DOHH2 (cell line): ENCODE data around the gene HLA-F.

ENCODE experiments used
- H3F3A ChIP-seq: fragments of 200-600 bp; sonication (generic), shearing (Covaris generic); 2 replicates; pipeline ENCODE4 v1.6.0; 2016; ENCODE audit warnings: antibody characterized with exemption, mild to moderate bottlenecking; ENCODE audit not compliant: control insufficient read depth, insufficient read depth
- H3K27ac ChIP-seq: fragments of 200-600 bp; sonication (generic); 2 replicates; pipeline ENCODE4 v1.5.1; 2014; ENCODE audit warnings: low read depth, mild to moderate bottlenecking, low read length, moderate library complexity
- H3K27me3 ChIP-seq: fragments of 200-600 bp; sonication (generic); 2 replicates; pipeline ENCODE4 v1.6.1; 2014; ENCODE audit warnings: mild to moderate bottlenecking, low read length, mixed read lengths; ENCODE audit not compliant: control insufficient read depth
- H3K36me3 ChIP-seq: fragments of 200-600 bp; sonication (generic); 2 replicates; pipeline ENCODE4 v1.6.1; 2014; ENCODE audit warnings: mild to moderate bottlenecking, low read length, moderate library complexity, mixed read lengths; ENCODE audit not compliant: control insufficient read depth
- H3K4me1 ChIP-seq: fragments of 200-600 bp; sonication (generic); 2 replicates; pipeline ENCODE4 v1.6.1; 2014; ENCODE audit warnings: mild to moderate bottlenecking, low read length, mixed read lengths; ENCODE audit not compliant: control insufficient read depth
- H3K4me2 ChIP-seq: fragments of 200-600 bp; sonication (generic); 2 replicates; pipeline ENCODE4 v1.6.0; 2014; ENCODE audit warnings: mild to moderate bottlenecking, low read length, moderate library complexity
- H3K4me3 ChIP-seq: fragments of 200-600 bp; sonication (generic); 2 replicates; pipeline ENCODE4 v1.5.1; 2014; ENCODE audit warnings: mild to moderate bottlenecking, low read length, mixed read lengths
- H3K79me2 ChIP-seq: fragments of 200-600 bp; sonication (generic); 2 replicates; pipeline ENCODE4 v1.6.1; 2014; ENCODE audit warnings: mild to moderate bottlenecking, low read length, mixed read lengths; ENCODE audit not compliant: control insufficient read depth
- H3K9me2 ChIP-seq: fragments of 200-600 bp; sonication (generic); replicated peaks from 2 replicates; pipeline ENCODE4 v1.6.1; 2014; ENCODE audit warnings: mild to moderate bottlenecking, low read length, mixed read lengths; ENCODE audit not compliant: control insufficient read depth
- H3K9me3 ChIP-seq: fragments of 200-600 bp; sonication (generic); 2 replicates; pipeline ENCODE4 v1.6.1; 2014; ENCODE audit warnings: antibody characterized with exemption, low read length, mixed read lengths; ENCODE audit not compliant: control insufficient read depth, insufficient read depth
- H4K20me1 ChIP-seq: fragments of 200-600 bp; sonication (generic); 2 replicates; pipeline ENCODE4 v1.6.0; 2014; ENCODE audit warnings: low read depth, mild to moderate bottlenecking, antibody characterized with exemption, low read length, moderate library complexity; ENCODE audit not compliant: control insufficient read depth, insufficient read depth
- EZH2phosphoT487 ChIP-seq: fragments of 200-600 bp; sonication (generic); IDR thresholded peaks from 2 replicates; pipeline ENCODE4 v1.6.1; 2017; ENCODE audit warnings: borderline replicate concordance, mild to moderate bottlenecking, antibody characterized with exemption, low read length, moderate library complexity, mixed read lengths
- TF ChIP-seq, protein P1 (sequence below): fragments of 200-600 bp; sonication (generic); IDR thresholded peaks from one replicate; pipeline ENCODE4 v1.5.1; 2014; ENCODE audit warnings: antibody characterized with exemption, mild to moderate bottlenecking, low read depth, low read length; ENCODE audit not compliant: poor library complexity, severe bottlenecking

HLA-F gene

DNA sequence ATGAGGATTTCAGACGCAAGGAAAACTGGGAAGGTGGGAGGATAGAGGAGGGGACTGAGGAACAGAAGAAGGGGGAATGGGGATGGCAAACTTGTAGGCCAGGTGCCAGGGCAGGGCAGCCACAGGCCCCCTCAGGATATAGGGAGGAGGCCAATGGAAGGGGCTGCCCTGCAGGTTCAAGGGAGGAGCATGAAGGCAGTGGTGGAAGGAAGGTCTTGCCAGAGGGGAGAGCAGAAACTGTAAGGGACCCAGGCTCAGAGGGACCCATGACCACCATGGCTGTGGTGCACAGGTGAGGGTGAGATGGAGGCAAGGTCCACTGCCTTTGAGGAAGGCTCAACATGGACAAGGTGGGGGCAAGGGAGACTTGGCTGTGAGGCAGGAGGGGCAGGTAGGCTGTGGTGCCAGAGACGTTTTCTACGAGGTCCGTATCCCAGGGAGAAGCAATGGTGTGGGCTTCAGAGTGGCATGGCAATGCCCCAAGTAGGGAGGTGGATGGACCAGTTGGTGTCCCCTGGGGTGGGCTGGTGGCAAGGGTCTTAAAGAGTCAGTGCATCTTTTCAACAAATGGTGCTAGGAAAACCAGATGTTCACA, 22.7 kb downstream of the HLA-F start:
- no peaks in the 10 kb centered on the region for H3K27me3 ChIP-seq

GRCh38 chr6:29746846-29747687, 23.8 kb downstream of the HLA-F start:
- H3K27me3 ChIP-seq: no peaks in the 10 kb centered on the region
- TF ChIP-seq, protein P1, sequence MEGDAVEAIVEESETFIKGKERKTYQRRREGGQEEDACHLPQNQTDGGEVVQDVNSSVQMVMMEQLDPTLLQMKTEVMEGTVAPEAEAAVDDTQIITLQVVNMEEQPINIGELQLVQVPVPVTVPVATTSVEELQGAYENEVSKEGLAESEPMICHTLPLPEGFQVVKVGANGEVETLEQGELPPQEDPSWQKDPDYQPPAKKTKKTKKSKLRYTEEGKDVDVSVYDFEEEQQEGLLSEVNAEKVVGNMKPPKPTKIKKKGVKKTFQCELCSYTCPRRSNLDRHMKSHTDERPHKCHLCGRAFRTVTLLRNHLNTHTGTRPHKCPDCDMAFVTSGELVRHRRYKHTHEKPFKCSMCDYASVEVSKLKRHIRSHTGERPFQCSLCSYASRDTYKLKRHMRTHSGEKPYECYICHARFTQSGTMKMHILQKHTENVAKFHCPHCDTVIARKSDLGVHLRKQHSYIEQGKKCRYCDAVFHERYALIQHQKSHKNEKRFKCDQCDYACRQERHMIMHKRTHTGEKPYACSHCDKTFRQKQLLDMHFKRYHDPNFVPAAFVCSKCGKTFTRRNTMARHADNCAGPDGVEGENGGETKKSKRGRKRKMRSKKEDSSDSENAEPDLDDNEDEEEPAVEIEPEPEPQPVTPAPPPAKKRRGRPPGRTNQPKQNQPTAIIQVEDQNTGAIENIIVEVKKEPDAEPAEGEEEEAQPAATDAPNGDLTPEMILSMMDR: no peak
- no peak for TF ChIP-seq EZH2phosphoT487
- H3F3A ChIP-seq: no peaks in the 10 kb centered on the region
- H3K9me3 ChIP-seq: no peaks in the 10 kb centered on the region
- H3K4me2 ChIP-seq: peak overlapping the region; percentile 95
- H3K9me2 ChIP-seq: no peaks in the 10 kb centered on the region
- peaks cover 33% of the 10 kb centered on the region for H3K4me1 ChIP-seq
- H3K27ac ChIP-seq: no peak overlapping the region
- H4K20me1 ChIP-seq: no peaks in the 10 kb centered on the region
- H3K4me3 ChIP-seq: no peak overlapping the region
- no peaks in the 10 kb centered on the region for H3K36me3 ChIP-seq
- no peaks in the 10 kb centered on the region for H3K79me2 ChIP-seq

More for the DNA sequence above, 22.7 kb downstream of the HLA-F start:
- no peaks in the 10 kb centered on the region for H3K79me2 ChIP-seq
- peaks cover 27% of the 10 kb centered on the region for H3K4me1 ChIP-seq
- no peaks in the 10 kb centered on the region for H4K20me1 ChIP-seq
- H3K9me3 ChIP-seq: no peaks in the 10 kb centered on the region
- no peak overlapping the region for H3K27ac ChIP-seq
- no peak for TF ChIP-seq EZH2phosphoT487
- TF ChIP-seq, protein P1: no peak
- H3K4me3 ChIP-seq: no peak overlapping the region
- no peaks in the 10 kb centered on the region for H3F3A ChIP-seq
- H3K4me2 ChIP-seq: no peak overlapping the region
- H3K9me2 ChIP-seq: no peaks in the 10 kb centered on the region
- no peaks in the 10 kb centered on the region for H3K36me3 ChIP-seq

DNA sequence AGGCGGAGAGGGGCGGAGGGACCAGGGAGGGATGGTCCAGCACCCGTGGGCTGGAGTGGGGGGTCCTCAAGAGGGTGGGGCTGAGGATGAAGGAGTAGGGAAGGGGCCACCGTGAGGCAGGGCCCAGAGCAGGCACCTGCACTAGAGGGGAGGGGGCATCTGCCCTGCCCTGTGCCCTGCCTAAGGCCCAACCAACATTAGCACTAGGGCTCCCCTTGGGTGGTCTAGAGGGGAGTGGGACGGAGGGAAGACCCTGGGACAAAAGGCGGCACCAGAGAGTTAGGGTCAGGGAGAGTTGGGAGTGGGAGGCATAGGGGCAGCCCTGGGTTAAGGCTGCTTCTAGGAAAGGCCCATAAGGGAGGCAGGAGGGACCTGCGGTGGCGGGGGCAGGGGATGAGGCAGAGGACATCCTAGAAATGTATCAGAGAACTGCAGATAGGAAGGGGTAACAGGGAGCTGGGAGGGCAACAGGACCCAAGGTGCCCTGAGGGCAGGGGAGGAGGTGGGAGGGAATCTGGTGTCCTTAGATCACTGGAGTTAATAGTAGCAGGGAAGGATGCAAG, 24.5 kb downstream of the HLA-F start:
- Histone ChIP-seq H3K4me3 (peak overlapping the region; percentile 87), H3K27me3 (no peaks in the 10 kb centered on the region)

More for the DNA sequence above, 24.5 kb downstream of the HLA-F start:
- Histone ChIP-seq H3K9me2 (no peaks in the 10 kb centered on the region), H3K79me2 (no peaks in the 10 kb centered on the region), H3F3A (no peaks in the 10 kb centered on the region), H3K4me2 (peak overlapping the region; percentile 95), H3K36me3 (peaks cover 2% of the 10 kb centered on the region; the same call in 1 of the 2 replicates), H3K9me3 (no peaks in the 10 kb centered on the region), H3K4me1 (peaks cover 34% of the 10 kb centered on the region), H3K27ac (no peak overlapping the region), H4K20me1 (no peaks in the 10 kb centered on the region)
- no peak for TF ChIP-seq EZH2phosphoT487
- TF ChIP-seq, protein P1: no peak
